ENCODE results near the gene HRH1.

DNA sequence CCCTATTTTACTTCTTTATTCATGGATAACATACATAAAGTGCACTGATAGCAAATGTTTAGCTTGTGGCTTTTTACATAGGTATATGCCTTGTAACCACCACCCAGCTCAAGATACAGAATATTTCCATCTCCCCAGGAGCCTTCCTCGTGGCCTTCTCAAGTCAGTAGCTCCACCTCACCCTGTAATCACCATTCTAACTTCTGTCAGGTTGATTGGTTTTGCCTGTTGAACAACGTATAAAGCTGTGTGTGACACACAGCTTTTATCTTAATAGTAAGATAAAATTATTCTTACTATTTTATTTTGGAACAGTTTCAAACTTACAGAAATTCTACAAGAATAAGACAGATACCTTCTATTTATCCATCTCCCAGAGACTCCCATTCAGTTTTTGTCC is 131.2 kb downstream of the HRH1 start:
- TF ChIP-seq, protein P1, sequence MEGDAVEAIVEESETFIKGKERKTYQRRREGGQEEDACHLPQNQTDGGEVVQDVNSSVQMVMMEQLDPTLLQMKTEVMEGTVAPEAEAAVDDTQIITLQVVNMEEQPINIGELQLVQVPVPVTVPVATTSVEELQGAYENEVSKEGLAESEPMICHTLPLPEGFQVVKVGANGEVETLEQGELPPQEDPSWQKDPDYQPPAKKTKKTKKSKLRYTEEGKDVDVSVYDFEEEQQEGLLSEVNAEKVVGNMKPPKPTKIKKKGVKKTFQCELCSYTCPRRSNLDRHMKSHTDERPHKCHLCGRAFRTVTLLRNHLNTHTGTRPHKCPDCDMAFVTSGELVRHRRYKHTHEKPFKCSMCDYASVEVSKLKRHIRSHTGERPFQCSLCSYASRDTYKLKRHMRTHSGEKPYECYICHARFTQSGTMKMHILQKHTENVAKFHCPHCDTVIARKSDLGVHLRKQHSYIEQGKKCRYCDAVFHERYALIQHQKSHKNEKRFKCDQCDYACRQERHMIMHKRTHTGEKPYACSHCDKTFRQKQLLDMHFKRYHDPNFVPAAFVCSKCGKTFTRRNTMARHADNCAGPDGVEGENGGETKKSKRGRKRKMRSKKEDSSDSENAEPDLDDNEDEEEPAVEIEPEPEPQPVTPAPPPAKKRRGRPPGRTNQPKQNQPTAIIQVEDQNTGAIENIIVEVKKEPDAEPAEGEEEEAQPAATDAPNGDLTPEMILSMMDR (optimal IDR thresholded peaks at IDR 0.05 in 1 of 3, IDR thresholded peaks at IDR 0.05 in 1 of 3, conservative IDR thresholded peaks at IDR 0.05 in 1 of 3; ENCODE audit: extremely low read depth in 1 of 3, insufficient read depth in 2 of 3, low read length in 3 of 3), result no peak
- TF ChIP-seq EZH2 (IDR thresholded peaks at IDR 0.05; ENCODE audit: low read length), result no peak

Data from keratinocyte (primary cell).